PC-9 (cell line): ENCODE data around the gene LIN28B. TPM values are rescaled to one million over a fixed set of nuclear protein-coding genes. Genes with fewer than 3 reads are reported as not detected.

Experiments
- BruUV-seq: library from RNA; stranded (reverse); fragments of 400-500 nt; replicated peaks from 2 replicates; lab custom pipeline; 2021; lab: Mats Ljungman, UMichigan
- CTCF ChIA-PET: fragments of 300-600 bp; sonication (Branson Sonifier 250); formaldehyde crosslinking; loops from one replicate; lab custom pipeline; 2022; ENCODE audit warnings: antibody characterized with exemption; lab: Charles Lee
- POLR2A ChIA-PET: fragments of 300-600 bp; sonication (Branson Sonifier 250); formaldehyde crosslinking; loops from one replicate; lab custom pipeline; 2022; ENCODE audit warnings: antibody characterized with exemption; ENCODE audit not compliant: unreplicated experiment; lab: Charles Lee
- DNase-seq, 2 experiments: peaks; one replicate each; pipeline versions ENCODE4 v3.0.0 to v3.0.0-alpha.2; 2015 to 2022; ENCODE audit warnings: mixed read lengths in 1 of 2
- H2AFZ ChIP-seq: fragments of 200-600 bp; sonication (generic); 2 replicates; pipeline ENCODE4 v1.8.1; 2017; ENCODE audit warnings: antibody characterized with exemption
- H3F3A ChIP-seq: fragments of 200-600 bp; sonication (generic); 2 replicates; pipeline ENCODE4 v1.8.1; 2017; ENCODE audit warnings: antibody characterized with exemption, mild to moderate bottlenecking, low read depth; ENCODE audit not compliant: insufficient read depth
- H3K27ac ChIP-seq: fragments of 200-600 bp; sonication (generic); 2 replicates; pipeline ENCODE4 v1.6.1; 2016; ENCODE audit warnings: mixed run types
- H3K27me3 ChIP-seq: fragments of 200-600 bp; sonication (generic); 2 replicates; pipeline ENCODE4 v1.6.1; 2016; ENCODE audit warnings: low read depth, mixed run types; ENCODE audit not compliant: insufficient read depth
- H3K36me3 ChIP-seq: fragments of 200-600 bp; sonication (generic); 2 replicates; pipeline ENCODE4 v1.6.1; 2016; ENCODE audit warnings: low read depth, mixed run types
- H3K4me1 ChIP-seq: fragments of 200-600 bp; sonication (generic); replicated peaks from 2 replicates; pipeline ENCODE4 v1.6.1; 2016; ENCODE audit warnings: mixed run types; ENCODE audit not compliant: insufficient read depth
- H3K4me2 ChIP-seq: fragments of 200-600 bp; sonication (generic); 2 replicates; pipeline ENCODE4 v1.6.1; 2017; ENCODE audit warnings: mixed run types
- H3K4me3 ChIP-seq: fragments of 200-600 bp; sonication (generic); 2 replicates; pipeline ENCODE4 v1.6.1; 2016; ENCODE audit warnings: mixed run types
- H3K79me2 ChIP-seq: fragments of 200-600 bp; sonication (generic); 2 replicates; pipeline ENCODE4 v1.6.1; 2017; ENCODE audit warnings: low read depth, mixed run types
- H3K9me2 ChIP-seq: fragments of 200-600 bp; sonication (generic); 2 replicates; pipeline ENCODE4 v1.8.1; 2017; ENCODE audit warnings: mild to moderate bottlenecking; ENCODE audit not compliant: insufficient read depth
- H3K9me3 ChIP-seq: fragments of 200-600 bp; sonication (generic); 2 replicates; pipeline ENCODE4 v1.8.1; 2016; ENCODE audit warnings: low read depth; ENCODE audit not compliant: insufficient read depth
- H4K20me1 ChIP-seq: fragments of 200-600 bp; sonication (generic); 2 replicates; pipeline ENCODE4 v1.8.1; 2017; ENCODE audit not compliant: insufficient read depth
- EZH2 ChIP-seq: fragments of 200-600 bp; sonication (generic); IDR thresholded peaks from 2 replicates; pipeline ENCODE4 v1.8.0; 2017; ENCODE audit warnings: antibody characterized with exemption, low read depth
- intact Hi-C: fragments of 100-400 bp; cut with micrococcal nuclease; formaldehyde crosslinking; loops from one replicate; pipeline ENCODE4 v1.10.0; 2022; ENCODE audit not compliant: unreplicated experiment
- total RNA-seq: library from RNA; stranded (reverse); gene quantifications from 2 replicates; pipeline ENCODE4 v1.2.3, GENCODE V29; 2021
- TF ChIP-seq, protein P1 (sequence below): fragments of 200-600 bp; sonication (generic); conservative IDR thresholded peaks from 2 replicates; pipeline ENCODE4 v1.6.1; 2017; ENCODE audit warnings: mixed run types, antibody characterized with exemption, mild to moderate bottlenecking, moderate library complexity

LIN28B gene
- total RNA-seq, 1 experiment from 2014 or later, result not detected

DNA sequence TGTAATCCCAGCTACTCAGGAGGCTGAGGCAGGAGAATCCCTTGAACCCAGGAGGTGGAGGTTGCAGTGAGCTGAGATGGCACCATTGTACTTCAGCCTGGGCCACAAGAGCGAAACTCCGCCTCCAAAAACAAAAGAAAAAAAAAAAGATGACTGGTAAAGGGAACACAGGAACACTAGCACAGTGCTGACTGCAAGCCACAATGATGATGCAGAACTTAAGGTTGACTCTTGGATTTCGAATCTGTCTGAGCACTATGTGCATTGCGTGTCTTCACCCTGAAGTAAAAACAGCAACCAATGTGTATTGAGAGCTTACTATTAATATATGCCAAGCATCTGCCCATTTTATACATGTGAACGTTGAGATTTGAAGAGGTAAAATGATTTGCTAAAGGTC is 27.6 kb upstream of the LIN28B start:
- ChIA-PET POLR2A (no interaction called here), CTCF (no interaction called here)
- H3K36me3 ChIP-seq, result no peaks in the 10 kb centered on the region
- no peaks in the 10 kb centered on the region for H4K20me1 ChIP-seq
- no peak overlapping the region for H3K4me2 ChIP-seq
- H3K9me3 ChIP-seq, result no peaks in the 10 kb centered on the region
- no peaks in the 10 kb centered on the region for H3K4me1 ChIP-seq
- no TSS peak for BruUV-seq
- no peaks in the 10 kb centered on the region for H3K79me2 ChIP-seq
- no peak overlapping the region for H2AFZ ChIP-seq
- no peak for DNase-seq
- H3K27me3 ChIP-seq, result no peaks in the 10 kb centered on the region
- H3F3A ChIP-seq, result no peaks in the 10 kb centered on the region
- no peak overlapping the region for H3K27ac ChIP-seq
- intact Hi-C loops, result no loop called here
- no peaks in the 10 kb centered on the region for H3K9me2 ChIP-seq
- no peak overlapping the region for H3K4me3 ChIP-seq
- TF ChIP-seq, protein P1, sequence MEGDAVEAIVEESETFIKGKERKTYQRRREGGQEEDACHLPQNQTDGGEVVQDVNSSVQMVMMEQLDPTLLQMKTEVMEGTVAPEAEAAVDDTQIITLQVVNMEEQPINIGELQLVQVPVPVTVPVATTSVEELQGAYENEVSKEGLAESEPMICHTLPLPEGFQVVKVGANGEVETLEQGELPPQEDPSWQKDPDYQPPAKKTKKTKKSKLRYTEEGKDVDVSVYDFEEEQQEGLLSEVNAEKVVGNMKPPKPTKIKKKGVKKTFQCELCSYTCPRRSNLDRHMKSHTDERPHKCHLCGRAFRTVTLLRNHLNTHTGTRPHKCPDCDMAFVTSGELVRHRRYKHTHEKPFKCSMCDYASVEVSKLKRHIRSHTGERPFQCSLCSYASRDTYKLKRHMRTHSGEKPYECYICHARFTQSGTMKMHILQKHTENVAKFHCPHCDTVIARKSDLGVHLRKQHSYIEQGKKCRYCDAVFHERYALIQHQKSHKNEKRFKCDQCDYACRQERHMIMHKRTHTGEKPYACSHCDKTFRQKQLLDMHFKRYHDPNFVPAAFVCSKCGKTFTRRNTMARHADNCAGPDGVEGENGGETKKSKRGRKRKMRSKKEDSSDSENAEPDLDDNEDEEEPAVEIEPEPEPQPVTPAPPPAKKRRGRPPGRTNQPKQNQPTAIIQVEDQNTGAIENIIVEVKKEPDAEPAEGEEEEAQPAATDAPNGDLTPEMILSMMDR, result no peak
- TF ChIP-seq EZH2, result no peak

DNA sequence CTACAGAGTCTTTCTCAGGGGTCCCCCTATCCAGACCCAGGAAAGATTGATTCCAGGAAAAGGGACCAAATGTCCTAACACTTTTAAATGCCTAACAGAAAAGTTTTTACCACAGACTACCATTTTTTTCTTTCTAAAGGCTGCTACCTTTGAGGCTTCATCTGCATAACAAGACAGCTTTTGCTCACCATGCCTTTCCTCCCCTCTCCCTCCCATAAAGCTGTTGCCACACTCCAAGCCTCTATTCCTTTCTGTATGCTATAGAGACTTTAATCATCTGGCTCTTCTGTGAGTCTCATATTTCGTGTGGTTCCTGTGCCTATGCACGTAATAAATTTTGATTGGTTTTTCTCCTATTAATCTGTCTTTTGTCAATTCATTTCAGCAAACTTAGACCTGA is 26.0 kb upstream of the LIN28B start:
- Histone ChIP-seq H3F3A (no peaks in the 10 kb centered on the region), H2AFZ (no peak overlapping the region), H3K27me3 (no peaks in the 10 kb centered on the region), H3K4me1 (no peaks in the 10 kb centered on the region), H3K27ac (no peak overlapping the region), H3K4me3 (no peak overlapping the region), H4K20me1 (no peaks in the 10 kb centered on the region), H3K79me2 (no peaks in the 10 kb centered on the region), H3K9me2 (no peaks in the 10 kb centered on the region), H3K4me2 (no peak overlapping the region), H3K36me3 (no peaks in the 10 kb centered on the region), H3K9me3 (no peaks in the 10 kb centered on the region)
- no TSS peak for BruUV-seq
- no peak for TF ChIP-seq EZH2
- TF ChIP-seq, protein P1, result no peak
- intact Hi-C loops, result no loop called here
- ChIA-PET CTCF (no interaction called here), POLR2A (interaction anchor here (0.7 kb wide), 1 partner anchor 19 kb away, joined by 8 read pairs; no protein-coding TSS in a partner anchor)
- DNase-seq, result no peak

DNA sequence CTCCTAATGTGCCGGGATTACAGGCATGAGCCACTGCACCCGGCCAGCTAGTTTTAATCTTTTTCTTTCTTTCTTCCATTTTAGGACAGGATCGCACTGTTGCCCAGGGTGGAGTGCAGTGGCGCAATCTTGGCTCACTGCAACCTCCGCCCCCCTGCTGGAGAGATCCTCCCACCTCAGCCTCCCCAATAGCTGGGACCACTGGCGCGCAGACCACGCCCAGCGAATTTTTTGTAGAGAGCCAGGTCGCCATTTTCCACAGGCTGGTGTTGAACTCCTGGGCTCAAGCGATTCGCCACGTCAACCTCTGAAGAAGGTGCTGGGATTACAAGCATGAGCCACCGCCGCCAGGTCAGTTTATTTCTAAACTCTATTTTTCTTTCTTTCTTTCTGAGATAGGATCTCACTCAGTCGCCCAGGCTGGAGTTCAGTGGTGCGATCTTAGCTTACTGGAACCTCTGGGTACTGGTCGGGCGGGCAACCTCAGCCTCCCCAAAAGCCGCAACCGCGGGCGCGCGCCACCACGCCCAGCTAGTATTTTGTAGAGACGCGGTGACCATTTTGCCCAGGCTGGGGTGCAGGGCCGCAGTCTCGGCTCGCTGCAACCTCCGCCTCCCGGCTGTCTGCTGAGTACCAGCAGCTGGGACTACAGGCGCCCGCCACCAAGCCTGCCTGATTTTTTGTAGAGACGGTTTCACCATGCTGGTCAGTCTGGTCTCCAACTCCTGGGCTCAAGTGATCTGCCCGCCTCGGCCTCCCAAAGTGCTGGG is 20.0 kb upstream of the LIN28B start:
- H3F3A ChIP-seq, result no peaks in the 10 kb centered on the region
- no peaks in the 10 kb centered on the region for H3K27me3 ChIP-seq
- no peak overlapping the region for H3K27ac ChIP-seq
- H4K20me1 ChIP-seq, result no peaks in the 10 kb centered on the region
- H3K36me3 ChIP-seq, result no peaks in the 10 kb centered on the region
- H3K79me2 ChIP-seq, result no peaks in the 10 kb centered on the region
- DNase-seq, result no peak
- no peaks in the 10 kb centered on the region; the same call in 1 of the 2 replicates for H3K9me3 ChIP-seq
- H3K4me1 ChIP-seq, result no peaks in the 10 kb centered on the region
- ChIA-PET POLR2A (no interaction called here), CTCF (no interaction called here)
- H3K4me3 ChIP-seq, result no peak overlapping the region
- no peak overlapping the region for H2AFZ ChIP-seq
- no peak for TF ChIP-seq EZH2
- TF ChIP-seq, protein P1, result no peak
- intact Hi-C loops, result no loop called here
- no peak overlapping the region for H3K4me2 ChIP-seq
- no TSS peak for BruUV-seq
- no peaks in the 10 kb centered on the region for H3K9me2 ChIP-seq
